CD4-positive, alpha-beta T cell treated with Interleukin-10 for 1 hour (primary cell): Measurements from ENCODE around the gene SBF2.

Experiments used
- DNase-seq: peaks from one replicate; pipeline ENCODE4 v3.0.0-alpha.2; 2020

The SBF2 gene

DNA sequence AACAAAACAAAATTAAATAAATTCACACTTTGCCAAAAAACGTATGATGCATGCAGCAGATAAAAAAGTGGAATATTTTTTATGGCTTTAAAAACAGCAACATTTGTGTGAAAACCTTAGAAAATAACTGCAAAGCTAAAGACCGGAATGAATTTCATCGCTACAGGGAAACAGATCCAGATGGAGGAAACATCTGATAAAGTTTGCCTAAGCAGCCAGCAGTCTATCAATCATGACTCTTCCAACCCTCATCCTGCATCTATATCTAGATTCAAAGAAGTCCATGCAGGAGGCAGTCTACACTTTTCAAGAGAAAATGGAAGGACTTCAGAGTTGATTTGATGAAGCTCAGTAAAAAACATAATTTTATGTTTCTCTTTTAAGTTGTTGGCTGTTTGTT, 503.3 kb downstream of the SBF2 start:
- no peak for DNase-seq

DNA sequence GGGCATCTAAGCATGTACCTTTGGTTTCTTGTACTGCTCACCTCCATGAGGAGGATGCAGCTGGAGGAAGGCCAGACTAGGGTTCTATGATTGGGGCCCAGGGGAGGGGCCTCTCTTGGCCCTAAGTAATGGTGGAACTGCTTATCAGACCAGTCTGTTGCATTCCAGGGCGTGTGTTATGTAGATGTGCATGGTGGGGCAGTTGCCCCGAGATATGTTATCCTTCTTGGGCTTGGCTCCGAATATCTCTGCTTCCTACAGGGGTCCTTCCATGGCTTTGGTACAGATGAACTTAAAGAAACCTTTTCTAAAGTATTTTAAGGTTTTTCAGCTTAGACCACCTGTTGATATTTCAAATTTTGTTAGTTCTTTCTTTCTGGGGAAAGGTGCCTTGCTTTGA, 504.1 kb downstream of the SBF2 start:
- DNase-seq, result no peak

DNA sequence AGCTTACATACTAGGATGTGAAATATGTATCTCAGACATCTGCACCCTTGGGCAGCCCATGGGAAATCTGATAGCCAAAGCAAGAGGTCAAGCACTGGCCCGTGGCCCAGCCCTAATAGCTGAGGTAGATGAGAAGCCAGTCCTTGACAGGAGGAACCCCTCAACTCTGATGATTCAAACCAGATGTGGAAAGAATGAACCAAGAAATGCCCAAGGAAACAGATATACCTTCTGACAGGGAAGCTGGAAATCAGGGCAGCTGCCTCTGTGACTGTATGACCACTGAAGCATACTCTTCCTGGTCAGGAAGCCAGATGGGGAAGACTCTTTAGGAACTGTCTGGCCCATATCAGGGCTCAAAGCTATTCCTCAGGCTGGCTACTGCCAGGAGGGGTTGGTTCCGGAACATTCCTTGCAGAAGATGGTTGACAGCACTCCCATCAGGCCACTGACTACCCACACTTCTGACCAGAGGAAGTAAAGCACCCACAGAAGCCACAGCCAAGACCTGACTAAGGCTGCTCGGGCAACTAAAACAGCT, 506.0 kb downstream of the SBF2 start:
- DNase-seq, result no peak

DNA sequence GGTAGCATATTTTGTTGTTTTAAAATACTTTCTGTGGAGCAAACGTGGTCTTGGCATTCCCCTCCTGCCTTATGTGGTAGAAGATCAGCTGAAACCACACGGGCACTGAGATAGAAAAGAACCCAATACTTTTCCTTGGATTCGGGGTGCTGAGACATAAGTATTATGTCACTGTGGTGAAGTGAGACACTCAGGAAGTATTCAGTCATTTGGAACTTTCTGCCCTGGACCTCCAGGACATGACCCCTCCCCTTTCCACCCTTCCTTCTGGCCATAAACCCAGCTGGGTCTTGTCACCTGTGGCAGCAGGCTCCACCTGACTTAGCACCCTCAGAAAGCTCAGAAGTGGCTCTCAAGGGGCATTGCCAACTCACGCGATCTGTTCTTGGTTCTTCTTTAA, 506.8 kb downstream of the SBF2 start:
- no peak for DNase-seq

DNA sequence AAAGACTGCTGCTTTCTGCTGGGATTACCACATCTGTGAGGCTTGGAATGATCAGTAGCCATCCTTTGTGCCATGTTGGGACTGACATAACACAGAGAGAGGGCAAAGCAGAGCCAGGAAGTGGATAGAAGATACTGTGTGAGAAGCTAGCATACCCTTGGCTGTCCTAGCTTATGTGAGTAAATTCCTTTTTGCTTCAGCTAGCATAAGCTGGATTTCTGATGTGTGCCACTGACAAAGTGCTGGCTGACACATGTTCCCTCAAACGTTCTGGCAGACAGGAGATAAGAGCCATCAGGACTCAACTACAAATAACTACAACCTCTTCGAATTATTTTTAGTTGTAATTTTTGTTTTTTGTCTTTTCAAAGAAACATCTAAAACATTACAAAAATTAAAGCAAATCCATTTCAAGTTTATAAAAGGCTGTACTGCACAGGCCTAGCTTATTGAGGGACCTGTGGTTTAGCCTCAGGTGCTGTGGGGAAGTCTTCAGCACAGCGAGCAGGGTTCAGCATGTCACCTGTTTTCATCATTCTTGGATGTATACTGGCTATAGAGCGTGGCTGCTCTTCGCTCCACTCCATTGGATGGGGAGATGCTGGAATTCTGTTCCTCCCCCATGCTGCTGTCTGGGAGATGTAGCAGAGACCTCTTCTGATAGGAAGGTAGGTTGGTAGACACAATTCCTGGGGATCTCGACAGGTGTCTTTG, 509.3 kb downstream of the SBF2 start:
- no peak for DNase-seq

DNA sequence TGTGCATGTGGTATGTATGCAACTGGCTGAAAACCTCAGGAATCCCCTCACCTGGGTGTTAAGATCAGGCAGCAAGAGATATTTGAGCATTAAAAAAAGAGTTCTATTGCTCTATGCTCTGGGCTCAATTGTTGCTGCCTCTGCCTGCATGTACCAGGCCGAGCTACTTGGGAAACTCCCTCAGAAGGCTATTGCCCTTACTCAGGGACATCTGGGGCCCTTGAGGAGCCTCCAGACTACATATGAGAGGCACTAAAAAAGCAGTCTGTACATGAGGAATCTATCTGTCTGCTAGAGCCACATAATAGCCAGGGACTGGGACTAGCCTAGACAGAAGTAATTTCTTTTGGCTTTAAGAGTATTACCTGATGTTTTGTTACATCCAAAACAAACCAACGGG, 510.0 kb downstream of the SBF2 start:
- no peak for DNase-seq

DNA sequence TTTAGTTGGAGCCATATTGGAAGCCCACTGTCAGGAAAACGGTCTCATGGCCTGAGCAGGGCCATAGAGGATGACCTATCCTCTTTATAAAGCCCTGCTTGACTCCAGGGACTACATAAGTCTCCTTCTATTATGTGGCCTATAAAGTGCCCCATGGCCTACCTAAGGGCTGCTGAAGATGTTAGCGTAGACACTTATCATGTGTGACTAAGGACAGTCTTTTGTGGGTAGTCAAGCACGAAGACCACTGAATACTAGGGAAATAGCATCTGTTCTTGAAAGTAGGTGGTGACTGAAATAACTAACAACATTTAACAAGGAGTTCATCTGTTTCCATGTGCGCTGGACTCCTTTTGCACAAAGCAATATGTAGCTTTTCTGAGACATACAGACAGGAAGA, 513.1 kb downstream of the SBF2 start:
- no peak for DNase-seq

DNA sequence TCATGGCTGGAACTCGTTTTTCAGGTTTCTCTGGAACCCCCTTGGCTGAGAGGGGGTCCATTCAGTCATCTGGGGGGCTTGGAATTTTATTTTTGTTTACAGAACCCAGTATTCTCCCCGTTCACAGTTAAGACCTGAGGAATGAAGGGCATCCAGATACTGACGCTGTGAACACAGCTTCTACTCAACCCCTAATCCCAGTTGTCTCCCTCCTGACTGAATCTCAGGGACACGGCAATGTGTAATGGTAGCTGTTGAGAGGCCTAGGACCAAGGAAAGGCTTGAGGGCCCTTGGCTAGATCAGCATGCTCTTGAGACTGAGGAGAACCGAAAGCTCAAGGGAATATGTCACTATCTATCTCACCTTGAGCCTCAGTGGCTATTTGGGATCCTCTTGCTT, 516.5 kb downstream of the SBF2 start:
- no peak for DNase-seq

DNA sequence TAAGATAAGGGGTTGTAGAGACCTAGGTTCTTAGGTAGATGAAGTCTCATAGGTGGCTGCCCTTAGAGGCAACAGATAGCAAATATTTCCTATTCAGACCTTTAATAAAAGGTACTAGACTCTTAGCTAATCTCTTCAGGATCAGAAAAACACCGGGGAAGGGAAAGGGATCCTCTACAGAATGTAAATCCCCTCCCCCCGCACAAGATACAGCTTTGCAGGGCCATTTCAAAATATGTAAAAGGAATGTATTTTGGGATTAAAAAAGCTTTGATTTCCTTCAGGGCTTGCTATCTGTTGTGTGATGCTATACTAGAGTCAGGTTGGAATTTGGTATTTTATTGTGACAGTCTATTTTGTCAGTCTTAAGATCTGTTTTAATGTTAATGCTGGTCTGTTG, 517.0 kb downstream of the SBF2 start:
- no peak for DNase-seq

DNA sequence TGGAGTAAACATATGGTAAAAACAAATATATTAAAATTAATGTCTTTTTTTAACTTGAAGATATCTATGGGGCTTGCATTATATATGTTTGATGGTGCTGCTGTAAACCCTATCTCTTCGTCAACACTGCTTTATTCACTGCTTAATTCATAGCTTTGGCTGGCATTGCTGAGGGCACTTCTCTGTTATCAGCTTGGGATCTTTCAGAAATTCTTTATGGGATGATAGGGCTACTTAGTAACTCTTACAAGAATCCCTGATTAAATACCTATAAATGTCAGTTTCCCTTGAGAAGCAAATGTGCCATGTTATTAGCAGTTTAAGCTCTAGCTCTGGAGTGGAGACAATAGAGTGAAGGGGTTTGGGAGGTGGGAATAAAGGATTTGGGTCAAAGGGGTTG, 517.8 kb downstream of the SBF2 start:
- DNase-seq, result no peak

DNA sequence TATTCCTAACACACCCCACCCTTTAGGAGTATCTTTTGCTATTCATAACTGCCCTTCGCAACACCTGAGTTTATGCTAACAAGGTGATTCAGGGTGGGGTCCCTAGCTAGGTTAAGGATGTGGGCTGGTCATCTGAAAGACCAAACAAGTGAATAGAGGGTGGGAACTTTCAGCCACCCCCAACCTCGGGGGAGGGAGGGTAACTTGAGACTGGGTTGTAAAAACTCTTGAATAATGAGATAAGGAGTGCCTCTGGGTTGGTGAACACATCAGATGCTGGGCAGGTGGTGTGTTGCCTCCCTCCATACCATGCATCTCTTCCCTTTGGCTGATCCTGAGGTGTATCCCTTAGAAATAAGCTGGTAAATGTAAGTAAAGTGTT, 518.6 kb downstream of the SBF2 start:
- DNase-seq, result no peak

DNA sequence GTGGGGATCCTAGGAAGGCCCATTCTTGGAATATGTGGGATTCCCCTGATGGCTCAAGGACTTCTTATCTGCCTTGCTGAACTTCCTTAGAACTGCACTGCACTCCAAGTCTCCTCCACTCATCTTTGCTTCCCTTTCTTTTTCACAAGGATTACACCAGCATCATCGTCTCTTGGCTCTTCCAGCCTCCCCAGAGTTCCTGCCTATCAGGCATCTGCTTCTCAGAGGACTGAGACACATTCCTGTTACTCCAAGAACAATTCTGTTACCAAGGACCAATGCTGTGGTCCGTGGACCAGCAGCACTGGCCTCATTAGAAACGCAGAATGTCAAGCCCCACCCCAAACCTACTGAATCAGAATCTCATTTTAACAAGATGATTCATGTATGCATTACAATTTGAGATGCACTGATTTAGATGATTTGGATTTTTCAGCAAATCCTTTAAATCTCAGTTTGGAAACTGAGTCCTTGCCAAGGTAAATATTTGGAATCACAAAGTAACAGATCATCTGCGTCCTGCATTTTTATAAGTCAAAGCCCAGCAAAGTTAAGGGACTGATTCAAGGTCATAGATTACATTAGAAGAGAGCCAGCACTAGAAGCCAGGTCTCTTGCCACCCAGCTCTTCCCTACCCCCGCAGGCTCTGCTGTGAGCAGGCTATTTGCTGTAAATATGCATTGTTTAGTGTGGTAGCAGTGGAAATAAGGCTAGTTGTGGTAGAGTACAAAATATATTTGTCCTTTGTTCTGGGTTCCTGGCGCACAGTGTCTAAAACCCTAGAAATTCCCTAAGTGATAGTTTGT, 519.2 kb downstream of the SBF2 start:
- DNase-seq, result no peak

DNA sequence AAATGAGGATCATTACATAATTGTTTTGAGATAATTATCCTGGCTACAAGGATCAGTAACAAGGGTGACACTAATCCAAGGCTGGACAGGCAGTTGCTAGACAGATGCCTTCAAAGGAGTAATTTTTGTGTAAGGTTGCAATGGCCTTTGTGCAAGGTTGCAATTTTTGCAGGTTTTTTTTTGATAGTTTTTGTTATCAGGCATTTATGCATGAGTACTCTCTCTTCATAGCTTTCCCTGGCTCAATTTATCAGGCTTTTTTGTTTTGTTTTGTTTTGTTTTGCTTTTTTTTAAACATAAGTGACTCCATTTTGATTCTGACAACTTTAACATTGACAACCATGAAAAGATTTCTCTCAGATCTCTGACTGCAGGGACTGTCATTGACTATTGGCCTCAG, 519.9 kb downstream of the SBF2 start:
- DNase-seq, result no peak

DNA sequence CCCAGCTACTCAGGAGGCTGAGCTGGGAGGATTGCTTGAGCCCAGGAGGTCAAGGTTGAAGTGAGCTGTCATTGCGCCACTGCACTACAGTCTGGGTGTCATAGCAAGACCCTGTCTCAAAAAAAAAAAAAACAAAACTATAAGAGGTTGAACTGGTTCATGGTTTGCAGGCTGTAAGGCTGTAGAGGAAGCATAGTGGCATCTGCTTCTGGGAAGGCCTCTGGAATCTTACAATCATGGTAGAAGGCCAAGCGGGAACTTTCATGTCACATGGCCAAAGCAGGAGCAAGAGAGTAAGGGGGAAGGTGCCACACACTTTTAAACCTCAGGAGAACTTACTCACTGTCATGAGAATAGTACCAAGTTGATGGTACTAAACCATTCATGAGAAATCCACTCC, 520.5 kb downstream of the SBF2 start:
- no peak for DNase-seq

DNA sequence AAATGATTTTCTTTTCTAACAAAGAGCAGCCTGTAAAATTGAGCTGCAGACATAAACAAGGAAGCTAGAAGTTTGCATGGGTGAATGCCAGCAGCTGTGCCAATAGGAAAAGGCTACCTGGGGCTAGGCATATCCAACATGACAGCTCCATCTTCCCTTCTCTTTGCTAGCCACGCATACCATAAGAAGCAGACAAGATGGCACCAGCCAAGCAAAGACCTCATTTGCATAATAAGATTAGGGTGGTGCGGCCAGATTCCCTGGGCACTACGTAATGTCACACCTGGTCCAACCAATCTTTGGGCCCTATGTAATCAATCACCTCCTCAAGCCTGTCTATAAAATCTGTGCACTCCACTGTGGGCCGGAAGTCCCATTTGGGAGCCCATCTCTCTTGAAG, 521.8 kb downstream of the SBF2 start:
- no peak for DNase-seq

DNA sequence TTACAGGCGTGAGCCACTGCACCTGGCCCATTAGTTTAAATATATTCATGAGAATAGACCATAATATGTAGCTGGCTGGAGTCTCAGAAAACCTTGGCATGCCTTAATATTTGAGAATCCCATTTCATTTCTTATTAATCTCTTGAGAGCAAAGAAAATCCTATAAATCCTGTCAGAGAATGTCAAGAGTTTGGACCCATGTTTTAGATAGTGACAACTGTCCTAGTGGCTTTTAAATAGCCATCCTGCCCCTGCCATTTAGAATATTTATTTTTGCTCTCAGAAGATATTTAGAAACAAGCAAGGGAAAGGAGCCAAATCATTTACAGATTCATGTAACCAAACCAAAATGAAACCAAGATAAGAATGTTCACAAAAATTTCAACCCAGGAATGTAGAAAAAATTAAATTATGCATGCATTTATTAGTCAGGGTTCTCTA, 522.9 kb downstream of the SBF2 start:
- DNase-seq, result no peak

DNA sequence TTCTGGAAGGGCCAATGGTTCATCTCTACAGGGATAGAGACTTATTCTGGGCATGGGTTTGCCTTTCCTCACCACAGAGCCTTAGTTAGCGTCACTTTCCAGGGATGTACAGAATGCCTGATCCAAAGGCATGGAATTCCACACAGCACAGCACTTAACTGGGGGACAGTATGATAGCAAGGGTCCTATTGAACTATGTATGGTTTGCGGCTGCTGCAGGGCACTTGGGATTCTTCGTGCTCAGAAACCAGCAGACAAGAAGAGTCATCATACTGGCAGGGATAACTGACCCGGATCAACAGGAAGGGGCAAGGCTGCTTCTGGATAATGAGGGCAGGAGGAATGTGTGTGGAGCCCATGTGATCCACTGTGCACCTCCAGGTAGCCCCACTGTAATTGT, 524.4 kb downstream of the SBF2 start:
- no peak for DNase-seq

DNA sequence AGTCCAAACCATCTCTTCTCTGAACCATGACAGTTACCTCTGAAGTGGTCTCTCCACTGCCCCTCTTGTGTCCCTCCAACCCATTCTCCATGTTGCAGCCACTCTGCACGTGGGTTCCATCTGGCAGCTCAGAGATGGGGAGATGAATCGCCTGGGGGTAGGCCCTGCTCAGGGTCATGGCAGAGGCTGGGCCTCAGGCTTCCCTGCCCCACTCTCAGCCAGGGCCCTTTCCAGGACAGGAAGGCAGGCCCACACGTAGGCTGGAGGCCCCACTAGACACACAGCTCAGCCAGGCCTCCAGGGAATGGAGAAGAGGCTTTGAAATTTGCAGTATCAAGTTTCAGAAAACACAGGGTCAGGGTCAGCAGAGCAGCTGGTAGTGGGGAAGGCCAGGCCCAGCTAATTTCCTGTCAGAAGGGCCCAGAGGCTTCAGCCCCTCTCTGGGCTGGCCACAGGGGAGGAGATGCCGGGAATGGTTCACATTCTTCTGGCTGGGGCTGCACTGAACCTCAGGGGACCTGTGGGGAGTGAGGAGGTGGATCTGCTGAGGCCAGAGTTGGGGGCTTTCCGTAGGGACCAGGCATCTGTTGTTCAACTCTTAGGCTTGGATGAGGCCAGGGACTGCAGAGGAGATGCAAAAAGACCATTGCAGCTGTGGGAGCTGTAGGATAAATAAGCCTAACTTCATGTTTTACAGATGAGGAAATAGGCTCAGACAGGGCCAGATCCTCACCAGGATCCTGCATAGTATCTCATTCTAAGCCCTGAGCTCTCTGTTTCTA, 528.5 kb downstream of the SBF2 start:
- no peak for DNase-seq

DNA sequence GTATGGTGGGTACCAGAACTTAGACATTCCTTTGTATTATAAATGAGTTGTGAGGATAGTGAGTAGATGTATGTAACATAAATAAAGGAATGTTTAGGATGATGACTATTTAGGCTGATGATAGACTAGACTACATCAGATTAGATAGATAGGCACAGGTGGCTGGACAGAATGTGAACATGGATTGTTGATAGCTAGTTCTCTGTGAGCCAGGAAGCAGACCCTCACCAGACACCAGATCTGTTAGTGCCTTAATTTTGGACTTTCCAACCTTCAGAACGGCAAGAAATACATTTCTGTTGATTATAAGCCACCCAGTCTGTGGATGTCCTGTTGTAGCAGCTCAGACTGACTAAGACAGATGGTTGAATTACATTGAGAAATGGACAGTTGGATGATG, 530.7 kb downstream of the SBF2 start:
- DNase-seq, result no peak

DNA sequence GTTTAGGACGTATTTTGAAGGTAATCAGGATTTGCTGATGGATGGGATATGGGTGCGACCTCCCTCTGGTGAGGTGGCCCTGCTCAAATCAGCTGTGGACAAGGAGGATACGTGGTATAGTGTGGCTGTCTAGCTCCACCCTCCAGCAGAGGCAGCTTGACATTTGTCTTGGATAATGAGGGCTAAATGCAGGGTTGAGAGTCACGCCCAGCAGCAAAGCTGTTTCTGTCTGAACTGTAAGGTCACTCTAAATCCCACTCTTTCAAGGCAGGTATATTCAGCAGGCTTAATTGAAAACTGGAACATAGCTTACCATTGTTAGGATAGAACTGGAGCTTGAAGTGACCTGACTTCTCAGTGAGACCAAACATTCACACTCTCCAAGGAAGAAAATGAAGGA, 531.5 kb downstream of the SBF2 start:
- no peak for DNase-seq

DNA sequence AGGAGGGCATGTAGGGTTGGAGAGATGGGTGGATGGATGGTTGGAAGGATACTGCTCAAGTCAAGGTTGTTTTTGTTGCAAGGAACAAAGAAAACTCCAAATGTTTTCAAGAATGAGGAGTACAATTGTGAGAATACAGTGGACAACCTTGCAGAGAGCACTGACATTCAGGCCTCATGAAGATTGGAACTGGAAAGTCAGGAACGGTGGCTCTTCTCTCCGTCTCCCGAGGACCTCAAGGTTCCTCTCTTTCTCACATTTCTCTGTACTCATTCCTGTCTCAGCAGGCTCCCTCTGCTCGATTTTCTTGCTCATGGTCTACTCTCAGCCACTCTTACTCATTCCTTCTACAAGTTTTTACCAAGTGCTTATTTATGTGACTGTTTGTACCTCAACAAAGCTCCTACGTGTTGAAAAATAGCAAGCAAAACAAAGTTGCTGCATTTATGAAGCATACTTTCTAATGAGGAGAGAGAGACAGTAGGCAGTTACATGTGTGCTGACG, 532.5 kb downstream of the SBF2 start:
- DNase-seq, result no peak

DNA sequence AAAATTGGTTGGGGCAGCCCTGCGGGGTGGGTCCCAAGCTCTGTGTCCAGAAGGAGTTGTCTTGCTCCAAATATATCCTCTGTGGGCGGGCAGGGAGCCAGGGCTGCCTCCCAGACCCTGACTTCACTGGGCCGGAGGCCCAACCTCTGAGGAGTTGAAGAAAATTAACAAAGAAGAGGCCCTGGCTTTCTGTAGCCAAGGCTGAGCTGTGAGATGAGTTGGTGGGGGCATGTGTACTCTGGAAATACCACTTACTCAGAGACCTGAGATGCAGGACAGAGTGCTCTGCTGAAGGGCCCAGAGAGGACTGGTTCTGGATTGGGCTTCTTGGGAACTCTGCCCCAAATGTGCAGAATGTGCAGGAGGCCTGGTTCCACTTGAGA, 533.8 kb downstream of the SBF2 start:
- no peak for DNase-seq

DNA sequence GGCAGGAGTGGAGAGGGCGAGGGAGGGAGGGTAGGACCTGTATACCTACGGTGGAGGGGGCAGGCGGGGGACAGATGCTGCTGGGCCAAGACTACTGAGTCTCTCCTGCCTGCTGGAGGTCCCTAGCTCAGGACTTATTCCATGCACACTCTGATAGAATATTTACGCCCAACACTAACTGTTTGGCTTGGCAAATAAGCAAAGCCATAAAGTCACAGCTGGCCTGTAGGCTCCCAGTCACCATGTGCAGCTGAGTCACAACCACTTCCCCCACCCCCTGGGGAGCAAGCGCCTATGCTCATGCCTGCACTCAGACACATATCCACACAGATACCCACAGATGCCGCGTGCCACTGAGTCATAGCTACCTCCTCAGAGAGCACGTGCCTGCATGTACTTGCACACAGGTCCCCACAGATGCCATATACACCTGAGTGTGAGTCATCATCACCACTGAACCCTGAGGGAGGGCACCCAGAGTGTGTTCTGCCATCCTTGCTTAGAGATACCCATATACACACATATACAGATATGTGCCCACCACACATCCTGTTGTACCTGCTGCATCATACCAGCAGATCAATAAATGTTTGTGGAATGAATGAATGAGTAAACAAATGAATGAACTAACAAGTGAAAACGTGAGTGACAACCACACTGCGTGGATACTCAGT, 534.4 kb downstream of the SBF2 start:
- peak; percentile 61 for DNase-seq
